ENCODE measurements around the gene CAPN2.
A peak's percentile ranks its signal among the peaks of the same experiment; 100 is the strongest.

The CAPN2 gene

DNA sequence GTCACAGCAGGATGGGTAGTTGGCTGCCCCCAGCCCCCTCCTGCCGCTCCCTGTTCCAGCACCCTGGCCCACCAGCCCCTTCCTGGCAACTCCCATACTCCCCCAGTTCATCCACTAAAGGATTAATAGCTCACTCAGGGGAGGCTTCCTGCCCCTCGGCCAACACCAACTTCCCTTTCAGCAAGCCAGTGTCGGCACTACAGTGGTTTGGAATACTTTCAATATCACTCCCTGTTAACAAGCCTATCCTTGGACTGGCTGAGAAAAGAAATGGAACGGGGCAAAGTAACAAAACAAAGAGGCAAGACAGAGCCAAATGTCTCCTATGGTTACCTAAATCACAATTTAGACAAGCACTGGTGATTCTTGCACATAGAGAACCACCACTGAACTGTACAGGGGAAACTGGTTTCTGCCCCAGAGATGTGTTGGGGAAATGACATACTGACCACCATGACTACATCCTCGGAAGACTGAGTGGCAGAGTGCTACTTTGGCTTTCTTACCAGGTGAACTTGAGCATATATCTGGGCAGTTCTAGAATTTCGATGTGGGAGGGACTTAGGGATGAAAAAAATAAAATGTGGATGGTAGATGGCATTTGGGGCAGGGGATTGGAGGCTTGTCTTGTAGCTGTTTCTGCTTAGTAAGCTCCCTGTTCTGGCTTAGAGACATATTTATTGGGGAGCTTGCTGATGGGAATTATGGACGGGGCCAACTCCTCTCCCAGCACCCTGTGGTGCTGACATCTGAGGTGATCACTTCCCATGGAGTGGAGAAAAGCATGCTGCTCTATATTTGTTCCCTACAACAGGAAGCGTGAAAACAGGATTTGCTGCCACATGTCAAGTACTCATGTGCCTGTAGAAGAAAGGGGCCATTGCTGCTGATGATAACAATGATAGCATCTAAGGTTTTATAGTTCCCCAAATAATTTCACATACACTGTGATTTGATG lies 7.1 kb upstream of the CAPN2 start:
- Histone ChIP-seq H3K27ac (ENCODE audit: low read length) (no peak overlapping the region), H3K9me3 (ENCODE audit: insufficient read depth, low read depth, low read length) (no peaks in the 10 kb centered on the region), H3K36me3 (ENCODE audit: insufficient read depth, low read depth, low read length) (no peaks in the 10 kb centered on the region), H3K4me3 (ENCODE audit: low read length) (no peak overlapping the region), H3K4me1 (ENCODE audit: insufficient read depth, low read length) (no peaks in the 10 kb centered on the region; the same call in none of the 2 replicates), H3K27me3 (ENCODE audit: insufficient read depth, low read length) (no peaks in the 10 kb centered on the region), H3K9ac (ENCODE audit: low read depth, low read length) (no peak overlapping the region)

GRCh38 chr1:223706077-223706973 lies 6.0 kb upstream of the CAPN2 start:
- Histone ChIP-seq H3K27ac (ENCODE audit: low read length) (no peak overlapping the region), H3K9ac (ENCODE audit: low read depth, low read length) (no peak overlapping the region), H3K4me3 (ENCODE audit: low read length) (no peak overlapping the region), H3K9me3 (ENCODE audit: insufficient read depth, low read depth, low read length) (no peaks in the 10 kb centered on the region), H3K36me3 (ENCODE audit: insufficient read depth, low read depth, low read length) (no peaks in the 10 kb centered on the region), H3K4me1 (ENCODE audit: insufficient read depth, low read length) (no peaks in the 10 kb centered on the region; the same call in none of the 2 replicates), H3K27me3 (ENCODE audit: insufficient read depth, low read length) (peaks cover 5% of the 10 kb centered on the region; the same call in 1 of the 2 replicates)

DNA sequence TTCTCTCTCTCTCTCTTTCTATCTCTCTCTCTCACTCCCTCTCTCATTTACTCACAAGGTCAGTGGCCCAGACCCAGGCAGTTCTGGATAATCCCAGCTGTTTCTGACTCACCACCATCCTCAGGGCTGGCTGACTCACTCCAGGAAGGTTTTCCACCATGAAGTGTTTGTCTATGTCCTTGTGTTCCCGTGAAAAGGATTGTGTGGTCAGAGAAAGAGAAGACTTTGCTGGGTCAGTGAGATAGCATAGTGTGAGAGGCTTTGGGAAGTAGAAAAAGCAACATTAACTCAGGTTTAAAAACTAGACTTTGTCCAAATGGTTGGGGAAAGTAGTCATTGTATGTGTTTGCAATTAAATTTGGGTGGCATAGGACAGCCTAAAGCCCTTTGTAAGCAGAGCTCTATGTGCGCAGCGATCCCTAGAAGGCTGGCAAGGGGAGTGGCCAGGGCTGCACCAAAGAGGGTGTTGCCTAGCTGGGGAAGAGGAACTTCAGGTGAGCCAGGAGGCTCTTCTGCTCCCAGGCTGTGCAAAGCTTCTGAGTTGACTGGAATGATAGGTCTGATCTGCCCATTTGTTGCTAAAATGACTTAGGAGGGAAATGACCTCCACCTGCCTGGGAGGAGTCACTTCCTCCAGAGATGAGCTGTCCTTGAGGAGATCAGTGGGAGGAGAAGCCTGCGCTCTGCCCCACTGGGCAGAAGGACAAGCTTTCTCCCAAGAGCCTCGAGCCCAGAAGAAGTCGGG lies 4.9 kb upstream of the CAPN2 start:
- Histone ChIP-seq H3K4me1 (ENCODE audit: insufficient read depth, low read length) (no peaks in the 10 kb centered on the region; the same call in 1 of the 2 replicates), H3K36me3 (ENCODE audit: insufficient read depth, low read depth, low read length) (no peaks in the 10 kb centered on the region), H3K4me3 (ENCODE audit: low read length) (no peak overlapping the region), H3K9me3 (ENCODE audit: insufficient read depth, low read depth, low read length) (no peaks in the 10 kb centered on the region), H3K9ac (ENCODE audit: low read depth, low read length) (no peak overlapping the region), H3K27me3 (ENCODE audit: insufficient read depth, low read length) (peaks cover 13% of the 10 kb centered on the region), H3K27ac (ENCODE audit: low read length) (no peak overlapping the region)

DNA sequence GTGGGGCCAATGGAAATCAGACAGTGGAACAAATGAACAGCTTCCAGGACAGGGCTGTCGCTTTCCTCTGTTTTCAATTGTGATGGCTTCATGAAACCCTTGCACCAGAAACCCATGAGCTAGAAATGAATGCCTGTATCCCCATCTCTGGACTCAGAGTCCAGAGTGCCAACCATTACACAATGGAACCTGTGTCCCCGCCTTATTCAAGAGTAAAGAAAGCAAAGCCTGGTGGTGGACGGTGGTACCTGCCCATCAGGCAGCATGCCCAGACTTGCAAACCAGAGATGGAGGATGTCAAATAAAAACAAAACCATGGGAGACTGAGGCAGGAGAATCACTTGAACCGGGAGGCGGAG lies 4.4 kb upstream of the CAPN2 start:
- Histone ChIP-seq H3K4me3 (ENCODE audit: low read length) (no peak overlapping the region), H3K27ac (ENCODE audit: low read length) (no peak overlapping the region), H3K9ac (ENCODE audit: low read depth, low read length) (no peak overlapping the region), H3K4me1 (ENCODE audit: insufficient read depth, low read length) (no peaks in the 10 kb centered on the region; the same call in 1 of the 2 replicates), H3K27me3 (ENCODE audit: insufficient read depth, low read length) (peaks cover 16% of the 10 kb centered on the region), H3K9me3 (ENCODE audit: insufficient read depth, low read depth, low read length) (no peaks in the 10 kb centered on the region), H3K36me3 (ENCODE audit: insufficient read depth, low read depth, low read length) (no peaks in the 10 kb centered on the region)

- Histone ChIP-seq H3K4me1 (ENCODE audit: insufficient read depth, low read length) (no peaks in the 10 kb centered on the region), H3K27ac (ENCODE audit: low read length) (no peak overlapping the region), H3K27me3 (ENCODE audit: insufficient read depth, low read length) (peaks cover 24% of the 10 kb centered on the region), H3K9me3 (ENCODE audit: insufficient read depth, low read depth, low read length) (no peaks in the 10 kb centered on the region), H3K4me3 (ENCODE audit: low read length) (no peak overlapping the region), H3K36me3 (ENCODE audit: insufficient read depth, low read depth, low read length) (no peaks in the 10 kb centered on the region), H3K9ac (ENCODE audit: low read depth, low read length) (no peak overlapping the region)
These were observed 3.6 kb upstream of the CAPN2 start for GRCh38 chr1:223708651-223709268.

DNA sequence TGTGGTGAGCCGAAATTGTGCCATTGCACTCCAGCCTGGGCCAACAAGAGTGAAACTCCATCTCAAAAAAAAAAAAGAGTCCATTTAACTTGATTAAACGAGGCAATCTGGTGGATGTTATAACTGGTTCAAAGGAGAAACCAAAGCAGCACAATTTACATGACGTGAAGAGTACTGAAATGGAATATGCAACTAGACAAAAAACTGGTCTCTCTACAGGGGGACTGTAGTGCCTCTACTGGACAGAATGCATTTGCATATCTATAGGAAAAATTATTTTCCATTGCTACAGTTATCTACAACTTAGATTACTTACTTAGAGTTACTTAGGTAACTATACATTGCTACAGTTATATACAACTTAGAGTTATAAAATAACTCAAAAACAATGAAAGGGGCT lies 2.7 kb upstream of the CAPN2 start:
- Histone ChIP-seq H3K4me1 (ENCODE audit: insufficient read depth, low read length) (no peaks in the 10 kb centered on the region), H3K9ac (ENCODE audit: low read depth, low read length) (no peak overlapping the region), H3K27me3 (ENCODE audit: insufficient read depth, low read length) (peaks cover 30% of the 10 kb centered on the region), H3K9me3 (ENCODE audit: insufficient read depth, low read depth, low read length) (no peaks in the 10 kb centered on the region), H3K36me3 (ENCODE audit: insufficient read depth, low read depth, low read length) (no peaks in the 10 kb centered on the region), H3K27ac (ENCODE audit: low read length) (no peak overlapping the region), H3K4me3 (ENCODE audit: low read length) (no peak overlapping the region)

GRCh38 chr1:223710179-223711133 lies 1.9 kb upstream of the CAPN2 start:
- no peak overlapping the region for H3K27ac ChIP-seq (ENCODE audit: low read length)
- H3K36me3 ChIP-seq (ENCODE audit: insufficient read depth, low read depth, low read length): no peaks in the 10 kb centered on the region
- H3K4me1 ChIP-seq (ENCODE audit: insufficient read depth, low read length): no peaks in the 10 kb centered on the region; the same call in 1 of the 2 replicates
- H3K27me3 ChIP-seq (ENCODE audit: insufficient read depth, low read length): peaks cover 38% of the 10 kb centered on the region
- H3K4me3 ChIP-seq (ENCODE audit: low read length): no peak overlapping the region
- H3K9ac ChIP-seq (ENCODE audit: low read depth, low read length): no peak overlapping the region
- no peaks in the 10 kb centered on the region for H3K9me3 ChIP-seq (ENCODE audit: insufficient read depth, low read depth, low read length)

DNA sequence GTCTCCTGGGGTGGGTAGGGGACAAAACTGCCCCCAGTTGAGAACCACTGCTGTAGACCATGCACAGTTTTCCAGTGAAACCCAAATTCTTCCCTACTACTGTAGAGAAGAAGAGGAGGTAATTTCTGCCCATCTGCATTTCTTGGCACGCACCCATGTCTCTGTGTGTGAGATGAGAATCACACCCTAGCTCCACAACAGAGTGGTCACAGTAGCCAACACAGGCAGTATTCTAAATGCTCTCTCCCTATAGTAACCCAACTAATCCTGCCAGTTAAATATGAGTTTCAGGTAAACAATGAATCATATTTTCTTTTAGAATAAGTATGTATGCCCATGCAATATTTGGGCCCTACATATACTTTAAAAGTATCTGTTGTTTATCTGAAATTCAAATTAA lies 1.2 kb upstream of the CAPN2 start:
- no peak overlapping the region for H3K27ac ChIP-seq (ENCODE audit: low read length)

DNA sequence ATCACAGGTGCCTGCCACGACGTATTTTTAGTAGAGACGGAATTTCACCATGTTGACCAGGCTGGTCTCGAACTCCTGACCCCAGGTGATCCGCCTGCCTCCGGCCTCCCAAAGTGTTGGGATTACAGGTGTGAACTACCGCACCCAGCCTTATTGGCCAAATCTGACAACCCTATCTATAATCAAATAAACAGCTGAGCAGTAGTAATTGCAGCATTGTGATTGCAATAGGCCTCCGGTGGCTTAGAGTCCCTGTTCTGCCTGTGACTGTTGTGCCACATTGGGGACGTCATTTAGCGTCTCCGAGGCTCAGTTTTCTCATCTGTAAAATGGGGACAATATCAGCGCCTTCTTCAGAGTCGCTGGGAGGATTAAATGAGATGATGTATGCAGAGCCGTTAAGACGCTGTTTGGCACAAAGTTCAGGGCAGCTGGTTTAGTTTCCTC lies 569 bp upstream of the CAPN2 start:
- Histone ChIP-seq H3K27ac (ENCODE audit: low read length) (no peak overlapping the region), H3K36me3 (ENCODE audit: insufficient read depth, low read depth, low read length) (no peaks in the 10 kb centered on the region), H3K4me1 (ENCODE audit: insufficient read depth, low read length) (no peaks in the 10 kb centered on the region; the same call in 1 of the 2 replicates), H3K9me3 (ENCODE audit: insufficient read depth, low read depth, low read length) (no peaks in the 10 kb centered on the region), H3K9ac (ENCODE audit: low read depth, low read length) (peak overlapping the region; percentile 66; the same call in 1 of the 2 replicates), H3K27me3 (ENCODE audit: insufficient read depth, low read length) (peaks cover 51% of the 10 kb centered on the region), H3K4me3 (ENCODE audit: low read length) (peak overlapping the region; percentile 73; the same call in 1 of the 2 replicates)

More for the DNA sequence above, 1.2 kb upstream of the CAPN2 start:
- no peaks in the 10 kb centered on the region; the same call in 1 of the 2 replicates for H3K4me1 ChIP-seq (ENCODE audit: insufficient read depth, low read length)
- H3K27me3 ChIP-seq (ENCODE audit: insufficient read depth, low read length): peaks cover 45% of the 10 kb centered on the region
- H3K9me3 ChIP-seq (ENCODE audit: insufficient read depth, low read depth, low read length): no peaks in the 10 kb centered on the region
- no peak overlapping the region for H3K4me3 ChIP-seq (ENCODE audit: low read length)
- no peak overlapping the region for H3K9ac ChIP-seq (ENCODE audit: low read depth, low read length)
- H3K36me3 ChIP-seq (ENCODE audit: insufficient read depth, low read depth, low read length): no peaks in the 10 kb centered on the region

DNA sequence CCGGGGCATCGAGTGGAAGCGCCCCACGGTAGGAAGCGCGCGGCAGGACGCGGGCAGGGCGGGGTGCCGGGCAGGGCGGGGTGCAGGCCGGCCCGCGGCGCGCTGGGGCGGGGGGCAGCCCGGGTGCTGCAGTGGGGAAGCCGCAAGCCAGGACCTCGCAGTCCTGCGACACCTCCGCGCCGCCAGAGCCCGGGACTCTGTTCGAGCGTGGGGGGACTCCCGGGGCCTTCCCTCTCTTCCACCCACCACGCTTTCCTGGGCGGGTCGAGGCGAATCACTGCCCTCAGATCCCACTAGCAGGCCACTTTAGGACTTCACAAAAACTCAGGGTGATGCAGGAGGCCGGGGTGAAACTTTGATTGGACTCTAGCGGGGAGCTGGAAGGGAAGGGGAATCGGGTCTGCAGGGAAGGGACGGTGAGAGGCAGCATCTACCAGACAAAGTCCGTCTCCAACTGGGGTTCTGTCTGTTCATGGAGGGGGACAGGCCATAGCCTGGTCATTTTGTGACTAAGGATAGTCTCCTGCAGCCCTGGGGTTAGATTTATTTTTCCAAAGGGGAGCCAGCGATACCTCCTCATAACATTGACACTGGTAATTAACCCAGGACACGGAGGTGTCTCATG lies 623 bp downstream of the CAPN2 start:
- Histone ChIP-seq H3K9me3 (ENCODE audit: insufficient read depth, low read depth, low read length) (no peaks in the 10 kb centered on the region), H3K4me3 (ENCODE audit: low read length) (peak overlapping the region; percentile 73), H3K9ac (ENCODE audit: low read depth, low read length) (peak overlapping the region; percentile 66; the same call in 1 of the 2 replicates), H3K27me3 (ENCODE audit: insufficient read depth, low read length) (peaks cover 63% of the 10 kb centered on the region), H3K4me1 (ENCODE audit: insufficient read depth, low read length) (peaks cover 4% of the 10 kb centered on the region), H3K27ac (ENCODE audit: low read length) (no peak overlapping the region), H3K36me3 (ENCODE audit: insufficient read depth, low read depth, low read length) (no peaks in the 10 kb centered on the region)
